Parathyroid adenoma (tissue), 2 donors: ENCODE measurements around the gene PKP4.

ENCODE experiments used
- H2AFZ ChIP-seq: fragments of 300-600 bp; sonication (generic); one replicate; pipeline ENCODE4 v1.7.0; 2017; ENCODE audit warnings: antibody characterized with exemption, mild to moderate bottlenecking
- H3K27ac ChIP-seq: fragments of 300-600 bp; sonication (generic); one replicate; pipeline ENCODE4 v1.7.0; 2017
- H3K27me3 ChIP-seq: fragments of 300-600 bp; sonication (generic); one replicate; pipeline ENCODE4 v1.7.0; 2017; ENCODE audit warnings: low read length; ENCODE audit not compliant: control insufficient read depth, insufficient read depth
- H3K36me3 ChIP-seq: fragments of 300-600 bp; sonication (generic); one replicate; pipeline ENCODE4 v1.7.0; 2017; ENCODE audit warnings: low read length; ENCODE audit not compliant: control insufficient read depth, insufficient read depth
- H3K4me1 ChIP-seq: fragments of 300-600 bp; sonication (generic); one replicate; pipeline ENCODE4 v1.7.0; 2017; ENCODE audit warnings: control low read depth
- H3K4me2 ChIP-seq: fragments of 300-600 bp; sonication (generic); one replicate; pipeline ENCODE4 v1.7.0; 2017; ENCODE audit warnings: low read length
- H3K4me3 ChIP-seq: fragments of 300-600 bp; sonication (generic); one replicate; pipeline ENCODE4 v1.7.0; 2017; ENCODE audit warnings: low read depth, low read length
- H3K79me2 ChIP-seq: fragments of 300-600 bp; sonication (generic); one replicate; pipeline ENCODE4 v1.7.0; 2017; ENCODE audit warnings: control low read depth
- H3K9ac ChIP-seq: fragments of 300-600 bp; sonication (generic); one replicate; pipeline ENCODE4 v1.7.0; 2017; ENCODE audit warnings: mild to moderate bottlenecking
- H3K9me3 ChIP-seq: fragments of 300-600 bp; sonication (generic); one replicate; pipeline ENCODE4 v1.7.0; 2017; ENCODE audit warnings: low read length; ENCODE audit not compliant: control insufficient read depth
- TF ChIP-seq, protein P1 (sequence below): fragments of 300-600 bp; sonication (generic); IDR thresholded peaks from one replicate; pipeline ENCODE4 v1.7.0; 2017; ENCODE audit warnings: antibody characterized with exemption, mild to moderate bottlenecking
- donor health status: primary hyperparathyroidism.

Gene PKP4

DNA sequence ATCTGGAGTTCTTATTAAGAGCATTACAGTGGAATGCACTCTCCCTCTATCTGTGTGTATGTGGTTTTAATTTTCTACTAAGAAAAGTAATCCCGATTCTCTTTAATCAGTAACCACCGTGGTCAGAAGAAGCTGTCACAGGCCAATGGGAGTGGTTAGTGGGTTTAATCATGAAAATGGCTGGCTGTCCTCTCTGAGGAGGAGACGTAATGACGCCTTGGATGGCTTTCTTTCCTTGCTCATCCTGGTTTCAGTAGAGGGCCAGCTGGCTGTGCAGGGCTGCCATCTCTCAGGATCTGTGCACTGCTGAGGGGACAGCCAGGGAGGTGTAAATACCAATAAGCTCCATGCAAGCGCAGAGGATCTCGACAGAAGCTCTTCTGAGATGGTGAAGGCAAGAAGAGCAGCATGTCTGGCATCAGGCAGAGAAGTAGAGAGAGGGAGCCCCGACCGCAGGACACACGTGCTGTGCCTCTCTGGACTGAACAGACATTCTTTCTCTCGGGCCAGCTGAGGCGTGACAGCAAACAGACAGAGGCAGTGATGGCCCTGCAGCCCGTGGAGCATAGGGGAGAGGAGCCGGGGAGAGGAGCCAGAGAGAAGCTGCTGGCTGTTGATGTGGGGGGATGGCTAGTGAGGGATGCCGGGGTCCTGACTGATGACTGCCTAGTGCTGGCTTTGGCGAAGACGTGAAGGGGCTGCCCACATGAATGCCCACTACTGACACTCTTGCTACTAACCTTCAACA, 273.3 kb downstream of the PKP4 start:
- no peak overlapping the region for H2AFZ ChIP-seq
- no peaks in the 10 kb centered on the region for H3K9me3 ChIP-seq
- TF ChIP-seq, protein P1, sequence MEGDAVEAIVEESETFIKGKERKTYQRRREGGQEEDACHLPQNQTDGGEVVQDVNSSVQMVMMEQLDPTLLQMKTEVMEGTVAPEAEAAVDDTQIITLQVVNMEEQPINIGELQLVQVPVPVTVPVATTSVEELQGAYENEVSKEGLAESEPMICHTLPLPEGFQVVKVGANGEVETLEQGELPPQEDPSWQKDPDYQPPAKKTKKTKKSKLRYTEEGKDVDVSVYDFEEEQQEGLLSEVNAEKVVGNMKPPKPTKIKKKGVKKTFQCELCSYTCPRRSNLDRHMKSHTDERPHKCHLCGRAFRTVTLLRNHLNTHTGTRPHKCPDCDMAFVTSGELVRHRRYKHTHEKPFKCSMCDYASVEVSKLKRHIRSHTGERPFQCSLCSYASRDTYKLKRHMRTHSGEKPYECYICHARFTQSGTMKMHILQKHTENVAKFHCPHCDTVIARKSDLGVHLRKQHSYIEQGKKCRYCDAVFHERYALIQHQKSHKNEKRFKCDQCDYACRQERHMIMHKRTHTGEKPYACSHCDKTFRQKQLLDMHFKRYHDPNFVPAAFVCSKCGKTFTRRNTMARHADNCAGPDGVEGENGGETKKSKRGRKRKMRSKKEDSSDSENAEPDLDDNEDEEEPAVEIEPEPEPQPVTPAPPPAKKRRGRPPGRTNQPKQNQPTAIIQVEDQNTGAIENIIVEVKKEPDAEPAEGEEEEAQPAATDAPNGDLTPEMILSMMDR, result no peak
- H3K9ac ChIP-seq, result no peak overlapping the region
- no peaks in the 10 kb centered on the region for H3K27me3 ChIP-seq
- H3K27ac ChIP-seq, result no peak overlapping the region
- no peaks in the 10 kb centered on the region for H3K4me1 ChIP-seq
- no peak overlapping the region for H3K4me3 ChIP-seq
- no peaks in the 10 kb centered on the region for H3K79me2 ChIP-seq
- H3K36me3 ChIP-seq, result no peaks in the 10 kb centered on the region
- H3K4me2 ChIP-seq, result no peak overlapping the region

DNA sequence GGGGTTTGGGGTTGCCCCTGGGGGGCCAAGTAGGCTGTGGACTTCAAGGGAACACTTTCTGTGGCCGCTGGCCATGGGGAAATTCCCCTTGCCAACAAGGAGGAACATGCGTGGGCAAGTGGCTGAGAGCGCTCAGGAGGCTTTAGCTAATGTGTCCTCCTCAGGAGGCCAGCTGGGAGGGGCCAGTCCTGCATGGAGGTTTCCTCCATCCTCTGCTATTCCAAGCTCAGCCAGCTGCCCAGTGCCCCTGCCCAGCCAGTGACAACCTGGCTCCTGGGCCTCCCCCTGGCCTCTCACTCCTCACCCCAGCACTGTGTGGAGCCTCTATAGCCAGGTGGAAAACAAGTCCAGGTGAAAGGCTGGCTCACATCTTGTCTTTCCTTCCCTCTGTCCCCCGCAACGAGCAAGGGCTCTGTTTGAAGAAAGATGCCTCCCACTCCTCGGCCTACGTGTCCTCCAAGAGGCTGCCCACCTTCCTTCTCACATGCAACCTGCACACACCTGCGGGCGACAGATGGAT, 273.9 kb downstream of the PKP4 start:
- H3K4me1 ChIP-seq, result no peaks in the 10 kb centered on the region
- H3K27ac ChIP-seq, result no peak overlapping the region
- TF ChIP-seq, protein P1, result no peak
- no peak overlapping the region for H2AFZ ChIP-seq
- H3K4me3 ChIP-seq, result no peak overlapping the region
- H3K9ac ChIP-seq, result no peak overlapping the region
- no peaks in the 10 kb centered on the region for H3K9me3 ChIP-seq
- no peaks in the 10 kb centered on the region for H3K27me3 ChIP-seq
- H3K36me3 ChIP-seq, result no peaks in the 10 kb centered on the region
- no peak overlapping the region for H3K4me2 ChIP-seq
- H3K79me2 ChIP-seq, result no peaks in the 10 kb centered on the region

DNA sequence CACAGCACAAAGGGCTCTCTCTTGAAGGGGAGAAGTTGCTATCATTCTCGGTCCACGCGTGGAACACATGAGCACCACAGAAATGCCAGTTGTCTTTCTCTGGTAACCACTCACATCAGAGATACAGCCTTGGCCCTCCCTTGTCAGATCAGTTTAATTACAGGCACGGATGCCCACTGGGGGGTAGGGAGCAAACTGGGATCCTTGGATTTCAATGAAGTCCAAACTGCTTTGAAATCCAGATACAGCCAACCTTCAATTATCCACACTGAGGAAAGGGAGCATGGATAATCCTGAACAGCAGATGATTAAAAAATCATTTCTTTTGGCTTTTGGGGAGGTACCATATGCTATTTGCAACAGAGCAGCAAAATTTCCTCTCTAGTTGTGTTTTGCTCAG, 274.6 kb downstream of the PKP4 start:
- Histone ChIP-seq H3K9me3 (no peaks in the 10 kb centered on the region), H3K4me2 (no peak overlapping the region), H2AFZ (no peak overlapping the region), H3K27ac (no peak overlapping the region), H3K36me3 (no peaks in the 10 kb centered on the region), H3K27me3 (no peaks in the 10 kb centered on the region), H3K79me2 (no peaks in the 10 kb centered on the region), H3K4me3 (no peak overlapping the region), H3K4me1 (no peaks in the 10 kb centered on the region), H3K9ac (no peak overlapping the region)
- TF ChIP-seq, protein P1, result no peak
